Measurements from ENCODE around the gene PDCD6IP. TPM values are rescaled to one million over a fixed set of nuclear protein-coding genes. Genes with fewer than 3 reads are reported as not detected.
A peak's percentile ranks its signal among the peaks of the same experiment; 100 is the strongest.

Gene PDCD6IP
- total RNA-seq, 1 donor from 2014 or later: 271 TPM

DNA sequence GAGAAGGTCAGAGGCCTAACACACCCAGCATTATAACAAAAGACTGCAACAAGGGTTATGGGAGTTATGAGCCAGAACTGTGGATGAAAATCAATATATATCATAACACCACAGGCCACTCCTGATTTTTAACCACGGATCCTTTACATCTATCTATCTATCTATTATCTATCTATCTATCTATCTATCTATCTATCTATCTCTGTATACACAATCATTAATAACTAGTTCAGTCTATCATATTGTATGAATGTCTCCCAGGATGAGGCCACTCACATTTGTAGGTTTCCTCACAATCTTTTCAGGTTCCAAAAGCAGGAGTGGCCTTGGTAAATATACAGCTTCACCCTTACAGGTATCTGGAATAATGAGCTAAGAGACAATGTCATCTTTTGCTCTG lies 94.2 kb downstream of the PDCD6IP start:
- DNase-seq: no peak

DNA sequence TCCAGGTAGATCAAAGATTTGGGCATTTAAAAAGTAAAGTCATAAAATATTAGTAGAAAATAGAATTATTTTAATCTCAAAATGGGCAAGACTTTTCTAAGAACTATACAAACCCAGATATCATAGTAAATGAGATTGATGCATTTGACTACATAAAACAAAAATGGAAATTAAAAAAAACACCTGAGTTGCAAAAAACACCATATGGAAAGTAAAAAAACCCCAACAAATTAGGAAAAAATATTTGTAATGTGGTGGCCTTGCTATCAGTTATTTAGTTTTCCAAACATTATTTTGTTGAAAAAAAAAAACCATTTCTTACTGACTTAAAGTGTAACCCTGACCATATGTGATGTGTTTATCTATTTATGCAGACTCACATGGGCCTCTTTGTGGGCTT lies 97.2 kb downstream of the PDCD6IP start:
- no peak for DNase-seq

DNA sequence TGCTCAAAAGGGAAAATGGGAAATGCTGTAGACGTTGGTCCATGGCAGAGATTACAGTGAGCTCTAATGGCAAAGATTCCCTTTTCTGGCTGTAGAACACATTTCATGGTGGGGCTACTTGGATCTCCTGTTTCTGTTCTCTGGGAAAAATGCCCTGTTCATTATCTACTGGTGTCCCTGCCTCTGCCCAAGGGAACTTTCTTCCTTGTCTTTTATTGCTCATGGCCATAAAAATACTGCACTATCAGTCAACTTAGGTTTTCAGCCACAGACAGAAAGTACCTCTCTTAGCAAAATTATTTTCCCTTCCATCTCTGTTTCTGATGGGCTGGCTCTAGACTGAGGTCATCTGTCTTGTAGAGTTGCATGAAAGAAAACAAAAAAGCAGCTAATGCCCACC lies 98.9 kb downstream of the PDCD6IP start:
- no peak for DNase-seq

DNA sequence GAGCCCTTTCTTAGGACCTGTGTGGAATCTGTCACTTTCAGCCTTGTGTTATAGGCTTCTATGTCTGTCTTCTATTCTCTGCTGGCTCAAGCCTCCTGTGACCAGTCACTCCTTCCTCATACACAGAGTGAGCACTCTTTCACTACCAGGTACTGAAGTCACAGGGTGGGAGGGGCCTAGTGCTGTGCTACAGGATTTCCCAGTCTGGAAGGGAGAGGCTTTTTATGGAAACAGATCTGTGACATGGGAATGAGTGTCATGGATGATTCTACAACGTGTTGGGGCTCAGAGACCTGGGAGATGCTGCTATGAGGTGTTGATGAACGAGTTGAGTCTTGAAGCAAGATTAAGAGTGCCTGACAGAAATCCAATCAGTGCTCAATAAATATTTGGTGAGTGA lies 100.5 kb downstream of the PDCD6IP start:
- no peak for DNase-seq

DNA sequence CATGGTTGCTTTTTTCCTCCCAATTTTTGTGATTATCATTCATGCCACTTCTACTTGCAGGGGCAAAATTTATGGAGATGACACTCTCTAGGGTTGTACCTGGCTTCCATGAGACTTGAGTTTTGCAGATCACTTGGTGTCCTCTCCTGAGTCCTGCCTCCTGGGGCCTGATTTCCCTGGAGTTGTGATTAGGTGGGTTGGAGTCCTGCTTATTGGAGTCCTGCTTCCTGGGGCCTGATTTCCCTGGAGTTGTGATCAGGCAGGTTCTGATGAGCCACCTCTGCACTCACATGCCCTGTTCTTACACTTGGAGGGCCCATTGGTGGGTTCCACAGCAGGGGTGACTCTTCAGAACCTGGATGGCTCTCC lies 102.0 kb downstream of the PDCD6IP start:
- DNase-seq: no peak

DNA sequence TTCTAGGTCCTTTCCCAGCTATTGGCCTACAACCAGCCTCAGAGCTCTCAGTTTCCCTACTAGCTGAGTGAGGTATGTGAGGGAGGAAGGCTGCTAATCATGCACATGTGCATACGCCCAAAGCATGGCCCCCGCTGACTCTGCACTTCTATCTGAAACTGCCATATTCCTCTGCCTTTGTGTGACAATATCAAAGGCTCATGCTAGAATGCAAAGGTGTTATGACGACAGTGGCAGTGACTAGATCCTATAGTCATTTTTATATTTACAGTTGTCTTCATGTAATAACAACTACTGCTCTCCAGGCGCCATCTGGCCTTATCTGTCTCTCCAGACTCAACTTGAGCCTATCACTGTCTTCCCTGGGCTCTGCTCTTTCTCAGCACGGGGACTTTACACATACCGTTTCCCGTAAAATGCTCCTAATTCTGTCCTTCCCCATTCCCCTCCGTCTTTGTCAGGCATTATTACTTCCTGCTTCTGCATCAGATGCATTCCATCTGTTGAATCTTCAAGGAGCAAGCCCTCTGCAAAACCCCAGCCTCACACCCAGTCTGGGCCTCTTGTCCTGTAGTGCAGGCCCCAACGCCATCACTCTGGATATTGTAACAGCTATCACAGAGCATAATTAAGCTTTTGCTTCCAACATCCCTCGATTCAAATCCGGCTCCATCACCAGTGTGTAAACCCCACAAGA lies 102.5 kb downstream of the PDCD6IP start:
- DNase-seq: no peak

DNA sequence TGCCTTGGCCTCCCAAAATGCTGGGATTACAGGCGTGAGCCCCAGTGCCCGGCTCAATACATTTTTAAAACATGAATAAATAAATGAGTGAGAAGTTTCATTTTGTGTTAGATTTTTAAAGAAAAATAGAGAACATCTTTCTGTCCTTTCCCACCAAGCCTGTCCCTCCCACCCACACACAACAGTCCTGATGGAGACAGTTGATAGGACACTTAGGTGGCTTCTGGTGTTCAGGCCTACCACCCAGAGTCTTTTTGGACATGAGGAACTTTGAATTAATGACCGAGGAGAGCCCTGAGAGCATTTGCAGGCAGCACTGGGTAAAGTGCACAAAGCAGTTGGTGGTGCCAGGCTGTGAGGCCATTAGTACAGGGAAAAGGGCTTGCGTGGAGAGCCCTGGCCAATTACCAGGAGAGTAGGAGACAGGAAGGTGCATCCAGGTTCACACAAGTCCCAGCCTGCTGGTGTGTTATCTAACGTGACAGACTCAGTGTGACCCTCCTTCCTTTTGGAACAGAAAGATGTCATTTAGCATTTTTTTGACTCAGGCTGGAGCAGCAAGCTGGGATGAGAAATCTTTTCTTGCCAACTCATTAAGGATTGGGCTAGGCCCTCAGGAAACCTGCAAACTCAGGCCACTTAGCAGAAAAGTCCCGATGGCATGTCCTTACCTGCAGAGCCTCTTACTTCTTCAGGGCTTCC lies 103.6 kb downstream of the PDCD6IP start:
- no peak for DNase-seq

DNA sequence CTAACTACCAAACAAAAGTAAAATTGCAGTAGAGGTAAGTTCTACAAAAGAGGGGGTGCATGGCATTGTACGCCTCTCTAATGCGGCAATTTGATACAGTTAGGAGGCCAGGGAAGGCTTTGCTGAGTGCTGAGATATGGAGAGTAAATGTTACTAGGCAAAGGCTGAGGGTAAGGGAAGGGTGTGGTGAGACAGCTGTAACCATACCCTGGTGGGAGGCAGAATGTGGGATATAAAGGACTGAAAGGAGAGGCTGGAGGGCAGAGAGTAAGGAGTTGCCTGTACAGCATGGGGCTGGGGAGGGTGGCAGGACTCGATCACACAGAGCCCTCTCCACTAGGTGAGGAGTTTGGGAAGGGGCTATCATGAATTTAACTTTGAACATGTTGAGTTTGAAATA lies 106.3 kb downstream of the PDCD6IP start:
- DNase-seq: peak; percentile 65

DNA sequence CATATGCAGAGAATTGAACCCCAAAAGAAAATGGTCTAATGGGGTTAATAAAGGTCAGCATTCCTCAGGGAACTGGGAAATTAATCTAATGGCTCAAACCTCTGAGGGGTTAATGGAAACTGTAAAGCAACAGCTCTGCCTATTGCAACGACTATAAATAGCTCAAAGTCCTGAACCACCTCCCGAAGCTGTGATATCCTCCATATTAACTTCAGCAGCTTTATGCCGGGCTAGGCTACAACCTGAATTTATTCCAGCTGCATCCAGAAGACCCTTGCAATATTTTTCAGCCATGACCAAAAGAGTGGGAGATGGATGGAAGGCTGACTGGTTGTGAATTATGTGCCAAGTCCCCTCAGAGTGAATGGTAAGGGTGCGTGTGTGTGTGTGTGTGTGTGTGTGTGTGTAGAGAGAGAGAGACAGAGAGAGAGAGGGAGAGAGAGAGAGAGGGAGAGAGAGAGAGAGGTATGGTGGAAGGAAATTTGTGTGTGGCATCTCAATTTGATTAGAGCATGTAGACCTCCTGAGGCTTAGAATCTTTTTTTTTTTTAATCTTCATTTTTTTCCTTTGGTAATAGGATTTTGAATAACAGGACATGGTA lies 109.9 kb downstream of the PDCD6IP start:
- DNase-seq: peak; percentile 32

DNA sequence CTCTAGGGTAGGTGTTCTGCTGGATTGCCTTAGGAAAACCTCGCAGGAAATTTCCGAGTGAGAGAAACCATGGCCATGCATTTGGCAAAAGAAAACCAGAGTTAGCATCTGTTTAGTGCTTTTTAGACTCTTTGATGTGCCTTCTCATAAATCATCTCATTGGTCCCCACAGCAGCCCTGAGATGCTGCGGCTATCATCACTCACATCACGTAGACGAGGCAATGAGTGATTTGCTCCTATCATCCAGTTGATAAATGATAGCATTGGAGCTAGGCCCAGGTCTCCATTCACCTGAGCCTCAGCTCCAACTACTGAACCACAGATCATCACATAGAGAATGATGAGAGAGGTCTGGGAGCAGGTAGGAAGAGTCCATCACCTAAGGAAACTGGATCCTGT lies 111.1 kb downstream of the PDCD6IP start:
- no peak for DNase-seq

DNA sequence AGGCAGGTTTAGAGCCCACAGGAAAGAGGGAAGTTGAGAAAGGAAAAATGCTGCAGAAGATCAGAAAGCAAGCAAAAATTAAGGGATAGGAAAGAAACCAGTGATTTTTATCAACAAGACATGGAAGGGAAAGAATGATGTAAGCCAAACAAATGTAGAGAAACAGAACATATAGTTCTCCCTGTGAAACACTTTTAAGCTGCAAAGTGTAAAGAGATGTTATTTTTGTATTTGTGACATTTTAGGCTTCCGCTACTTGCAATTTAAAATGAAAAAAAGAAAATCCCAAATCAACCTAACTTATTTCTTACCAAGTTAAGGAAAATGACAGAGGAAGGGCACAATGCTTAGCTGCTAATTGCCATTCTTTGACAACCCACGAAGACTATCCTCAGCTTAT lies 111.6 kb downstream of the PDCD6IP start:
- no peak for DNase-seq

DNA sequence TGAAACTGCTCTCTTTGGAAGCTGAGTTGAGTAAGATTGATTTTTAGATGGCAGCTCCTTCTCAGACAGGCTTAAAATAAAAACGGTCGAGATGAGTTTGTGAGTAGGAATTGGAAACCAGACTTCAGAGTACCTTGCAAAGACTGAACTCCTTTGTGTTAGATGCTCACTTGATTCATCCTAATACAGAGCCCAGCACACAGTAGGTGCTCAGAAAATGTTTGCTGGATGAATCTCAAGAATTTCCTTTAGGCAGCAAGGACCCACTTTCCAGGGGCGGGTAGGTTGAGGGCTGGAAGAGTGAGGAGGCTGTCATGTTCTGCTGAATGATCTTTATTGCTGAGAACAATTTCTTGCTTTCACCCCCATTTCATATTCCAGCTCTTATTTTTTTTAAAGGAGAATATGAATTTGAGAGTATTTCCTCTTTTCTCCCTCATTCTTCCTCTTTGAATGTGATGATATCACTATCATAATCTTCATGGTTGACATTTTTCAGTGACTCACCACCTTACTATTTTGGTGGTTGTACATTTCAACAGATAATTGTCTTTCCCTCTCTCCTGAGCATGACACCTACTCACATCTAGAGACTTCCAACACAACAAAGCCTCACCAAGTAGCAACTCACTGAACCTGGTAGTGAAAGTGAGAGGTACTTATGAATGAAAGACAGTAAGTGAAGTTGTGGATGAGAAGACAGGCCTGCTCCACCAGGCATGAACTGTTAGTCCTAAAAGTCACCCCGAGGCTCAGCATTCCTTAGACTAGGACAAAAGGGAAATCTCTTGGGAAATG lies 113.3 kb downstream of the PDCD6IP start:
- no peak for DNase-seq

DNA sequence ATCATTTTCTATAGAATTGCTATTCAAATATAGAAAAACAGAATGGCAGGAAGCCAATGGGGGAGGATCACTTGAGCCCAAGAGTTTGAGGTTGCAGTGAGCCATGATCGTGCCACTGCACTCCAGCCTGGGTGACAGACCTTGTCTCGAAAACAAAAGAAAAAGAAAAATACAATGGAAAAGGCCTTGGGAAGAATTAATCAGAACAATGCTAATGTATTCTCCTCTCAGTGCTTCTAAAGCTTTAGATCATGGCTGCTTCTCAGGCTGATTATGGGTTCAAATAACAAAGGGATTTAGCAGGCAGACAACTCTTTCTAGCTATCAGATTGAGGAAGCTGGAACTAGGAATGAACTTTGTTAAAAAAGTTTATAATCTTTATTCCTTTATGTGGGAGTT lies 115.8 kb downstream of the PDCD6IP start:
- no peak for DNase-seq

DNA sequence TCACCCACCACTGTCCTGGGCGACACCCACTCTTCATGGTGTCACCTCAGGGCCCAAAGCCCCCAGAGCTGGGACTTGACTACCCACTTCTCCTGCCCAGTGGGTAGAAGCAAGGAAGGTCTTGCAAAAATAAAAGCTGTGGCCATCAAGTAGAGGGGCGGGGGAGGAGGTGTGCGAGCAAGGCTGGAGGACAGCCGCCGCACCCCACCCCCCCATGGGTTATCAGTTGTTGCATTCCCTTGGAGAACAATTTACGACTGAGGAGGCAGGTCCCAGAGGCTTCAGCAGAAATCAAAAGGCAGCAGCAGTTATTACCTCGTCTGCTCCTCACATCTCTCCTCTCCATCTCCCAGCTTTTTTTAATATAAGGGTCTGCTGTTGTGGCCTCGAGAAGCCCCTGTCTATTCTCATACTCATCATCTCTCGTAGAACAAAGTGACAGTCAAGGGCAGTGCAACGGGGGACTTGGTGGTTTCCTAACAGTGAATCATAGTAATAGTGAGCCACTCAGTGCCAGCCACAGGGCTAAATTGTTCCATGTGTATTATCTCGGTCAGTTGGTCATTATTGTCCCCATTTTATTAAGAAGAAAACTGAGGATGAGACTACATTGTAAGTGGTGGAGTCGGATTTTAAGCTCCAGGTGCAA lies 116.4 kb downstream of the PDCD6IP start:
- DNase-seq: no peak

DNA sequence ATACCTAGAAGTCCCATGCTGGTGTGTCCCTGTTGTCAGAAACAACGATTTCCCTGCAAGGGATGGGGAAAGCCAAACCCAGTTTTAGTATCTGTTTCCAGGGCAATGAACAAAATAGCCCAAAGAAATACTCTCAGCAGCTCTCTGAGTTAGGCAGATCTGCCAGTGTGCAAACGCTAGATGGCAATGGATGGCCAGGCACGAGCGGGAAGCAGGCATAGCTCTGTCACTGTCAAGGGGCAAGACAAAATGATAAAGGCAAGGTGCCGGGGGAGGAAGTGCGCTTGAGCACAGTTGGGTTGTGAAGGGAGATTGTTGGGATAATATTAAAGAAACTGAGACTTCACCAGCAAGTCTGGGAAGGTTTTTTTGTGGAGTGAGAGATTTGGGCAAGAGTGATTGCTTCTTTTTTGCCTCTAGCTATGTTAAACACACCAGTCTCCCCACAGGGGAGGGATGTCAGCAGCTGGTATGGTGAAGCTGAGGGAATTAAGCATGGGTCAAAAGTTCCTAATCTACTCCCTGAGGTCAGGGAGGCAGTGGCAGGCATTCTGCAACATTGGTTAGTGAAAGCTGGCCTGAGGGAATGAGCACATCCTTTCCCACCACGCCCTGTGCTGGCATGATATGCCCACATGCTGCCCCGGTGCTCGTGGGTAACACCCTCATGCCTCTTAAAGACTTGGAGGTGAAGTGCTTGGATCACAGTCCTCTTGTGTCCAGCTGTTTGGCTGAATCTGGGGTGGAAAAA lies 117.5 kb downstream of the PDCD6IP start:
- DNase-seq: peak; percentile 49

DNA sequence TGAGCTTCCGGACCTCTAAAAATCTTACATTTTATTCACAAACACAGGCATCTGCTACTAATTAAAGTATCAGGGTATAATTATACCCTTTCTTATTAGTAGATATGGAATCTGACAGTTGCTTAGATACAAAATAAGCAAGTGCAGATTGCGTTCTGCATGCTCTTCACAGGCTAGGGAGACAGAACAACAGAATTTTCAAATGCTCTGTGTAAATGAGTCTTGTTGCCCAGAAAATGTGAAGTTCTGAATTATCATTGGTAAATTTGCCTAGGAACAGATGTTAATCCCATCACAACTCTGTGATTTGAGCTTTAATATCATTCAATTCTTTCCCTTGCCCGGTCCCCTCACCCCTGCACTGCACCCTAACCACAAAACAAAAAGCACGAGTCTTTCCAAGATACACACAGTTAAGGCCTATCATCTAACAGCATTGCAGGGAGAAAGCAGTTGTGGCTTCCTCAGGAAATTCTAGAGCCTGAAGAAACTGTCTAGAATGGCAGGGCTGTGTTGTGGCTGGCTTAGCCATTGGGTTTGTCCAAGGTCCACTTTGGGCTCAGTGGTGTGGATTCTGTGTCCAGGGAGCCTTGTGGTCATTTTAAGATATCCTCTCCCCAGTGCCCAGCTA lies 119.8 kb downstream of the PDCD6IP start:
- DNase-seq: no peak

Other genes with a start within 250 kb of the PDCD6IP start
- gene CLASP2, start 80.4 kb upstream of the PDCD6IP start, total RNA-seq: 158 TPM

All from tongue (tissue), 2 donors.